H9 (cell line): ENCODE measurements around the gene FN3KRP. TPM values are rescaled to one million over a fixed set of nuclear protein-coding genes. Genes with fewer than 3 reads are reported as not detected.
A peak's percentile ranks its signal among the peaks of the same experiment; 100 is the strongest.
"Not testable (repeated sequence)": the region's sequence is repeated elsewhere in the genome, so short reads cannot be mapped to it uniquely, and the experiment has no call there.

ENCODE experiments used
- DNase-seq: peaks from one replicate; pipeline ENCODE4 v3.0.0-alpha.2; 2017
- H2AFZ ChIP-seq: one replicate; pipeline ENCODE4 v1.6.1; 2013; ENCODE audit warnings: mild to moderate bottlenecking, low read length, control low read depth, moderate library complexity
- H2AK5ac ChIP-seq: 2 replicates; pipeline ENCODE4 v1.6.1; 2013; ENCODE audit warnings: low read length, control low read depth, mixed read lengths; ENCODE audit not compliant: insufficient read length
- H2BK120ac ChIP-seq: one replicate; pipeline ENCODE4 v1.6.1; 2013; ENCODE audit warnings: low read depth, mild to moderate bottlenecking, low read length, control low read depth, inconsistent platforms; ENCODE audit not compliant: poor library complexity, severe bottlenecking
- H2BK12ac ChIP-seq: 2 replicates; pipeline ENCODE4 v1.6.1; 2013; ENCODE audit warnings: low read length, control low read depth, mixed read lengths, low read depth; ENCODE audit not compliant: insufficient read length
- H2BK15ac ChIP-seq: 2 replicates; pipeline ENCODE4 v1.6.1; 2013; ENCODE audit warnings: low read depth, low read length, control low read depth
- H2BK20ac ChIP-seq: one replicate; pipeline ENCODE4 v1.6.1; 2013; ENCODE audit warnings: low read depth, mild to moderate bottlenecking, low read length, control low read depth, inconsistent platforms; ENCODE audit not compliant: poor library complexity, severe bottlenecking
- H2BK5ac ChIP-seq: 2 replicates; pipeline ENCODE4 v1.6.1; 2013; ENCODE audit warnings: low read length, control low read depth, mixed read lengths; ENCODE audit not compliant: insufficient read length
- H3K14ac ChIP-seq: 2 replicates; pipeline ENCODE4 v1.6.1; 2013; ENCODE audit warnings: low read length, control low read depth; ENCODE audit not compliant: insufficient read depth
- H3K18ac ChIP-seq: 2 replicates; pipeline ENCODE4 v1.6.1; 2013; ENCODE audit warnings: low read depth, mild to moderate bottlenecking, mixed read lengths, low read length, control low read depth; ENCODE audit not compliant: insufficient read length
- H3K23ac ChIP-seq: 2 replicates; pipeline ENCODE4 v1.6.1; 2013; ENCODE audit warnings: low read length, control low read depth, mixed read lengths, low read depth; ENCODE audit not compliant: insufficient read length
- H3K23me2 ChIP-seq: 2 replicates; pipeline ENCODE4 v1.6.1; 2013; ENCODE audit warnings: low read depth, mild to moderate bottlenecking, mixed read lengths, low read length, control low read depth; ENCODE audit not compliant: insufficient read length, poor library complexity, severe bottlenecking
- H3K27ac ChIP-seq: 2 replicates; pipeline ENCODE4 v1.5.1; 2013; ENCODE audit warnings: low read length, control low read depth, mixed read lengths, low read depth; ENCODE audit not compliant: insufficient read length
- H3K27me3 ChIP-seq: 2 replicates; pipeline ENCODE4 v1.6.1; 2013; ENCODE audit warnings: low read length, control low read depth, inconsistent platforms; ENCODE audit not compliant: insufficient read depth
- H3K4ac ChIP-seq: 2 replicates; pipeline ENCODE4 v1.6.1; 2013; ENCODE audit warnings: low read depth, mild to moderate bottlenecking, control low read depth, inconsistent platforms, low read length, moderate library complexity
- H3K4me1 ChIP-seq: 2 replicates; pipeline ENCODE4 v1.6.1; 2013; ENCODE audit warnings: low read length, control low read depth, inconsistent platforms; ENCODE audit not compliant: insufficient read depth
- H3K4me2 ChIP-seq: 2 replicates; pipeline ENCODE4 v1.6.1; 2013; ENCODE audit warnings: low read length, control low read depth, mixed read lengths; ENCODE audit not compliant: insufficient read length, insufficient read depth
- H3K56ac ChIP-seq: 2 replicates; pipeline ENCODE4 v1.6.1; 2013; ENCODE audit warnings: low read depth, mild to moderate bottlenecking, mixed read lengths, low read length, control low read depth; ENCODE audit not compliant: insufficient read length
- H3K79me1 ChIP-seq: 2 replicates; pipeline ENCODE4 v1.6.1; 2013; ENCODE audit warnings: low read depth, mild to moderate bottlenecking, moderate library complexity, low read length, control low read depth, inconsistent platforms; ENCODE audit not compliant: insufficient read depth, poor library complexity, severe bottlenecking
- H3K79me2 ChIP-seq: 2 replicates; pipeline ENCODE4 v1.6.1; 2013; ENCODE audit warnings: low read length, control low read depth, inconsistent platforms; ENCODE audit not compliant: insufficient read depth
- H3K9ac ChIP-seq: 2 replicates; pipeline ENCODE4 v1.6.1; 2013; ENCODE audit warnings: low read length, control low read depth, mixed read lengths; ENCODE audit not compliant: insufficient read length; ENCODE audit errors: extremely low read depth
- H3K9me3 ChIP-seq: one replicate; pipeline ENCODE4 v1.6.1; 2013; ENCODE audit warnings: low read depth, low read length, inconsistent platforms; ENCODE audit not compliant: control insufficient read depth
- H3T11ph ChIP-seq: one replicate; pipeline ENCODE4 v1.6.1; 2013; ENCODE audit warnings: mild to moderate bottlenecking, low read length, control low read depth, inconsistent platforms
- H4K20me1 ChIP-seq: one replicate; pipeline ENCODE4 v1.6.1; 2013; ENCODE audit not compliant: control insufficient read depth, insufficient read length, insufficient read depth
- H4K5ac ChIP-seq: 2 replicates; pipeline ENCODE4 v1.6.1; 2013; ENCODE audit warnings: low read depth, mild to moderate bottlenecking, mixed read lengths, low read length, control low read depth; ENCODE audit not compliant: insufficient read length
- H4K8ac ChIP-seq: replicated peaks from 2 replicates; pipeline ENCODE4 v1.6.1; 2013; ENCODE audit warnings: low read length, control low read depth, mixed read lengths, low read depth; ENCODE audit not compliant: insufficient read length
- H4K91ac ChIP-seq: 2 replicates; pipeline ENCODE4 v1.6.1; 2013; ENCODE audit warnings: low read depth, mild to moderate bottlenecking, moderate library complexity, mixed read lengths, low read length, control low read depth; ENCODE audit not compliant: insufficient read length
- H3K27ac Mint-ChIP-seq, 3 experiments: 2 replicates in 2 of 3; 3 replicates in 1 of 3; pipeline ENCODE4 v1.8.0; 2020 to 2021; ENCODE audit warnings: mixed read lengths in 3 of 3, mild to moderate bottlenecking in 1 of 3, moderate library complexity in 1 of 3
- H3K27me3 Mint-ChIP-seq: 2 replicates; pipeline ENCODE4 v1.8.0; 2021; ENCODE audit warnings: low read depth, mild to moderate bottlenecking, moderate library complexity, mixed read lengths
- H3K36me3 Mint-ChIP-seq, 3 experiments: 2 replicates in 2 of 3; 3 replicates in 1 of 3; pipeline ENCODE4 v1.8.0; 2020 to 2021; ENCODE audit warnings: low read depth in 3 of 3, mixed read lengths in 3 of 3; ENCODE audit not compliant: insufficient read depth in 1 of 3
- H3K4me1 Mint-ChIP-seq, 2 experiments: 2 replicates each; pipeline ENCODE4 v1.8.0; 2020; ENCODE audit warnings: mixed read lengths in 2 of 2
- H3K4me3 Mint-ChIP-seq, 2 experiments: 2 replicates in 1 of 2; 3 replicates in 1 of 2; pipeline ENCODE4 v1.8.0; 2020 to 2021; ENCODE audit warnings: mild to moderate bottlenecking in 2 of 2, mixed read lengths in 2 of 2, moderate library complexity in 1 of 2
- H3K9me3 Mint-ChIP-seq, 2 experiments: 2 replicates in 1 of 2; 3 replicates in 1 of 2; pipeline ENCODE4 v1.8.0; 2020; ENCODE audit warnings: mild to moderate bottlenecking in 2 of 2, mixed read lengths in 2 of 2, moderate library complexity in 1 of 2
- CTCF ChIP-seq: fragments of 200-600 bp; sonication (generic); conservative IDR thresholded peaks from 3 replicates; pipeline ENCODE4 v1.8.0; 2021; ENCODE audit warnings: antibody characterized with exemption, mild to moderate bottlenecking
- WGBS: extraction: QIAGEN DNeasy Blood & Tissue Kit; methylation state at CpG from one replicate; pipeline ENCODE4 v1.1.7; 2013; ENCODE audit warnings: missing lambda C conversion rate, low lambda C conversion rate, mixed read lengths; ENCODE audit not compliant: insufficient read length; ENCODE audit errors: extremely low coverage; 5-methylcytosine and 5-hydroxymethylcytosine counted together
- total RNA-seq: library from RNA; stranded (reverse); gene quantifications from 2 replicates; pipeline ENCODE4 v1.2.1, GENCODE V29; 2021

Gene FN3KRP
- total RNA-seq, 1 experiment from 2014 or later: 32.9 TPM

GRCh38 chr17:82772026-82772425 is 55.5 kb downstream of the FN3KRP start:
- no CpG with 5 or more reads among the region's 3 CpGs for WGBS
- Mint-ChIP-seq H3K4me3 (no peak overlapping the region), H3K36me3 (peaks cover 53 to 87% (median 85%) of the 10 kb centered on the region in 3 experiments), H3K9me3 (peaks cover 0 to under 1% of the 10 kb centered on the region in 2 experiments; a peak in 2 of 5 replicates), H3K27me3 (no peaks in the 10 kb centered on the region), H3K4me1 (peaks cover 0 to under 1% of the 10 kb centered on the region in 2 experiments; a peak in 1 of 4 replicates), H3K27ac (peak overlapping the region in 1 of 3 experiments; percentile 40; a peak in 2 of 7 replicates)
- no peak overlapping the region for H3K4me2 ChIP-seq
- H4K8ac ChIP-seq: no peak overlapping the region
- no peak overlapping the region for H3K4ac ChIP-seq
- no peak overlapping the region for H3K9ac ChIP-seq
- no peak overlapping the region for H2BK120ac ChIP-seq
- H3K27ac ChIP-seq: no peak overlapping the region
- no peaks in the 10 kb centered on the region for H3K27me3 ChIP-seq
- TF ChIP-seq CTCF: no peak
- H3K79me1 ChIP-seq: peaks cover 5% of the 10 kb centered on the region
- no peak overlapping the region for H3K56ac ChIP-seq
- H3K23me2 ChIP-seq: peaks cover 4% of the 10 kb centered on the region
- no peak overlapping the region for H2AFZ ChIP-seq
- no peak overlapping the region for H4K91ac ChIP-seq
- no peak overlapping the region for H3T11ph ChIP-seq
- H2BK5ac ChIP-seq: no peak overlapping the region
- no peak for DNase-seq
- H2BK15ac ChIP-seq: no peak overlapping the region
- H4K5ac ChIP-seq: no peak overlapping the region
- no peaks in the 10 kb centered on the region for H3K79me2 ChIP-seq
- H4K20me1 ChIP-seq: no peaks in the 10 kb centered on the region
- no peaks in the 10 kb centered on the region for H3K9me3 ChIP-seq
- H3K23ac ChIP-seq: no peak overlapping the region
- H2BK12ac ChIP-seq: no peak overlapping the region
- no peak overlapping the region for H3K14ac ChIP-seq
- no peak overlapping the region for H3K18ac ChIP-seq
- H2BK20ac ChIP-seq: no peak overlapping the region
- H2AK5ac ChIP-seq: no peak overlapping the region
- H3K4me1 ChIP-seq: no peaks in the 10 kb centered on the region

GRCh38 chr17:82774456-82774855 is 58.0 kb downstream of the FN3KRP start:
- not testable (repeated sequence) for H4K20me1 ChIP-seq, H2AFZ ChIP-seq, H3K27me3 ChIP-seq, H3K27me3 Mint-ChIP-seq, H3K56ac ChIP-seq, DNase-seq, H3T11ph ChIP-seq, H2BK15ac ChIP-seq, H3K4me3 Mint-ChIP-seq, H3K4ac ChIP-seq, H3K79me1 ChIP-seq, H3K27ac Mint-ChIP-seq, H3K18ac ChIP-seq, H2BK5ac ChIP-seq, H4K91ac ChIP-seq, H3K79me2 ChIP-seq, H3K4me1 ChIP-seq, H3K9me3 ChIP-seq, H4K5ac ChIP-seq, H3K14ac ChIP-seq, H2BK120ac ChIP-seq, H3K4me1 Mint-ChIP-seq, H3K23me2 ChIP-seq, H3K27ac ChIP-seq, H4K8ac ChIP-seq, H2BK20ac ChIP-seq, H2AK5ac ChIP-seq, H2BK12ac ChIP-seq, H3K4me2 ChIP-seq, H3K23ac ChIP-seq, H3K9ac ChIP-seq, H3K9me3 Mint-ChIP-seq
- WGBS: no CpG with 5 or more reads among the region's 19 CpGs
- H3K36me3 Mint-ChIP-seq: peaks cover 44 to 74% (median 69%) of the 10 kb centered on the region in 3 experiments
